GM20000 (cell line): ENCODE results near the gene RSPH1.

ENCODE experiments used
- DNase-seq: peaks from one replicate; pipeline ENCODE4 v3.0.0; 2012; ENCODE audit warnings: low spot score
- TF ChIP-seq, protein P1 (sequence below): IDR thresholded peaks from 2 replicates; pipeline ENCODE4 v1.5.1; 2012; ENCODE audit warnings: mild to moderate bottlenecking, control low read depth; ENCODE audit errors: extremely low read depth, missing control alignments

RSPH1 gene

DNA sequence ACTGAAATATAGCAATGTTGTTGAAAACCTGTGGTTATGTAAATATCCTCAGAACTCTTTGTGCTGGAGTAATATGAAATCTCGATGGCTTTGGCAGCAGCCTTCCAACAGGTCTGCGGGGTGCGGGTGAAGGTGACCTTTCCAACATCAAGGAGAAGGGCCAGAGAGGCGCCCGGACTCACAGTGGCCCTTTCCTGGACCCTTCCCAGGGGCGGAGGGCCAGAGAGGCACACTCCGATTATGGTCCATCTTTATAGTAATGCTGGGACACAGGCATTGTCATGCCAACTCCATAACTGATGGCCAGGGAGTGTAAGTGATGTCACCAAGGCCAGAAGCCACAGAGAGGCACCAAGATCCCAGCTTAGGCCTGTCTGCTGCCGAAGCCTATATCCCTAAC, 35.7 kb upstream of the RSPH1 start:
- no peak for DNase-seq
- TF ChIP-seq, protein P1, sequence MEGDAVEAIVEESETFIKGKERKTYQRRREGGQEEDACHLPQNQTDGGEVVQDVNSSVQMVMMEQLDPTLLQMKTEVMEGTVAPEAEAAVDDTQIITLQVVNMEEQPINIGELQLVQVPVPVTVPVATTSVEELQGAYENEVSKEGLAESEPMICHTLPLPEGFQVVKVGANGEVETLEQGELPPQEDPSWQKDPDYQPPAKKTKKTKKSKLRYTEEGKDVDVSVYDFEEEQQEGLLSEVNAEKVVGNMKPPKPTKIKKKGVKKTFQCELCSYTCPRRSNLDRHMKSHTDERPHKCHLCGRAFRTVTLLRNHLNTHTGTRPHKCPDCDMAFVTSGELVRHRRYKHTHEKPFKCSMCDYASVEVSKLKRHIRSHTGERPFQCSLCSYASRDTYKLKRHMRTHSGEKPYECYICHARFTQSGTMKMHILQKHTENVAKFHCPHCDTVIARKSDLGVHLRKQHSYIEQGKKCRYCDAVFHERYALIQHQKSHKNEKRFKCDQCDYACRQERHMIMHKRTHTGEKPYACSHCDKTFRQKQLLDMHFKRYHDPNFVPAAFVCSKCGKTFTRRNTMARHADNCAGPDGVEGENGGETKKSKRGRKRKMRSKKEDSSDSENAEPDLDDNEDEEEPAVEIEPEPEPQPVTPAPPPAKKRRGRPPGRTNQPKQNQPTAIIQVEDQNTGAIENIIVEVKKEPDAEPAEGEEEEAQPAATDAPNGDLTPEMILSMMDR: no peak

DNA sequence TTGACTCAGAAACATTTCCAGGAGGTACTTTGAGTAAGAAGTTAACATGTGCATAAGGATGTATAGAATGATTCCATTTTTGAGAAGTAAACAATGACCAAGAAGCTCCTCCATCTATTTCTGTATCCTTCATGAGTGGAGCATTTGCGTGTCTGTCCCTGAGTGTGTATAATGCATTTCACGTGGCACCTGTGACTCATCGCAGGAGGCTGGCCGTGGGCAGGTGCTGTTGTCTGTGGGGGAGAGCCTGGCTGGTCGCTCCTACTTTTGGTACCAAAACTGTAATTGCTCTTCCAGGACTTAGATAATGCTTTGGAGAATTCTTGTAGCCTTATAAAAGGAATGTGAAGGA, 34.1 kb upstream of the RSPH1 start:
- TF ChIP-seq, protein P1: no peak
- DNase-seq: no peak

DNA sequence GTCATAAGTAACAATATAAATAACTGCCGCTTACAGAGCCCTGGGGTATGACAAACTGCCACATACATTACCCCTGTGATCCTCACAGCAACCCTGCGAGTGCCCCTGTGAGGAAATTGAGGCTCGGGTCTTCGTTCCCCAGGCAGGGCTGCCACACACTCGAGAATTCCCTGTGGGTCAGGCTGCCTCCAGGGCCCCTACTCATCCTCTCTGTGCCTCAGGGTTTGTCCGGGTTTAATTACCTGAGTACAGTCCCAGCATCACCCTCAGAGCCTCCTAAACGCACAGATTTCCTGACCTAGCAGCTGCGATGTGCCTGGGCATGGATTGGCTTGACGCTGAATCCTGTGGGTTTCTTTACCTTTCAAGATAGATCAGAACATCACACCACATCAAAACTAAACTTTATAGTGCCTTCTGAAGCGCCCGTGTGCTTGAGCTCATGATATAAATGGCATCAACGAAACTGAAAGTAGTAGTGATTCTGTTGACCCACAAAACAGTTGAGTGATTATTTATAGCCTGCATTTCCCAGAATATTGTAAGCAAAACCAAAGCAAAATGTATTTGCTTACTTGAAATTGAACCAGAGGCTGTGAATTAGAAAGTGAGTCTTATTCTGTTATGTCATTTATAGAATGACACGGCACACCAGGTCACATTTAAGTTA, 31.6 kb upstream of the RSPH1 start:
- TF ChIP-seq, protein P1: no peak
- DNase-seq: peak; percentile 64

DNA sequence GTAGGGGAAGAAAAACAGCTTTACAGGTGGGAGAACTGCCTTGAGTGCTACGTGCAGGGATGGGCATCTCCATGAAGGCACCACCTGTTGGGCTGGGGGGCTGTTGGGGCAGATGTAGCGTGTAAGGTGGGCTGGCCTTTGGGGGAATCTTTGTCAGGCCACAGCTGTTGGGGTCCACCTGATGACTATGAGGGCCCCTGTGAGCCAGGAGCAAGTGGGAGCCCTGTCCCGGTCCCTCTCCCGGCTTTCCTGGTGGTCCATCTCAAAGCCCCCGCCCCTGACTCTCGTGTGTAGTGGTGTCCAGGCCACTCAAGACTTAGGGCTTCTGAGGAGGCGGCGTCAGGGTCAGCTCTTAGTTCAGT, 31.1 kb upstream of the RSPH1 start:
- TF ChIP-seq, protein P1: no peak
- DNase-seq: no peak

DNA sequence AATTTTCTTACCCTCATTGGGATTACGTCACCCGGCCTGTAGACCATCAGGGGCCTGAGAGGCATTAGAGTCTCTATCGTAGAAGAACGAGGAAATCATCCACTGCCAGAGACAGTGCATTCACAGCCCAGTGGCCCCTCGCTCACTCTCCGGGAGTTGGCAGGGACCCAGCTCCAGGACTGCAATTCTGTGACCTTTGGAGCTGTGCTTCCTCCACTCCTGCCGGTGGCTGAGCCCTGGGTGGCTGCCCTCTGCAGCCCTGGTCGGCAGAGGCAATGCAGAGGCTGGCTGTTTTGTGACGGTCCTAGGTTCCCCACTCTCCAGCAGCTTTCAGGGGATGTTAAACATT, 30.3 kb upstream of the RSPH1 start:
- TF ChIP-seq, protein P1: no peak
- no peak for DNase-seq

DNA sequence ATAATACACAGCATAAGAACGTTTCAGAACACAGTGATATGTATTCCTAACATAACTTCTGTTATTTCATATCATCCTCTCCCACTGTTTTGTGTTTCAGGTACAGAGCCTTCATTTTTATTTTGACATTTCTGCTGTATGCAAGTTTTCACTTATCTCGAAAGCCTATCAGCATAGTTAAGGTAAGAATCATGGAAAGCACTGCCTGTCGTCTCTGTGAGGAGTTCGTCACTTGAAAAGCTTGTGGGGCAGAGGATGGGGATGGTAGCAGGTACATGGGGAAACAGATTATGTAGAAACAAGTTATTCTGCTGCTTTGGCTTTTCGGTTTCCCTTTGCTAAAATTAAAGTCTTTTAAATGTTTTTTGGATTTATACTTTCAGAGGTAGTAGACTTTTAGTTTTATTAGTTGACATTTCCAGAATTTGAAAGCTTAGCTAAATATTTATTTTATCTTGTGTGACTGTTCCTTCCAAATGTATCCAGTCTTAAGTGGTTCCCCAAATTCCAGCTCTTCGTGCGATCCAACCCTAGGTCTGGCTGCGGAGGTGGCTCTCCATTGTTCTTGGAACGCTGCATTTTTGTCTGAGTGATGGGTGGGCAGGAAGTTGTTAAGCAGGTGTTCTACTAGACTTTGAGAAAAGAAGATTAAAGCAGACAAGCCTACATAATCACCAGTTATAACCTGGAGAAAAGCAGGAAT, 29.8 kb upstream of the RSPH1 start:
- DNase-seq: no peak
- TF ChIP-seq, protein P1: no peak

DNA sequence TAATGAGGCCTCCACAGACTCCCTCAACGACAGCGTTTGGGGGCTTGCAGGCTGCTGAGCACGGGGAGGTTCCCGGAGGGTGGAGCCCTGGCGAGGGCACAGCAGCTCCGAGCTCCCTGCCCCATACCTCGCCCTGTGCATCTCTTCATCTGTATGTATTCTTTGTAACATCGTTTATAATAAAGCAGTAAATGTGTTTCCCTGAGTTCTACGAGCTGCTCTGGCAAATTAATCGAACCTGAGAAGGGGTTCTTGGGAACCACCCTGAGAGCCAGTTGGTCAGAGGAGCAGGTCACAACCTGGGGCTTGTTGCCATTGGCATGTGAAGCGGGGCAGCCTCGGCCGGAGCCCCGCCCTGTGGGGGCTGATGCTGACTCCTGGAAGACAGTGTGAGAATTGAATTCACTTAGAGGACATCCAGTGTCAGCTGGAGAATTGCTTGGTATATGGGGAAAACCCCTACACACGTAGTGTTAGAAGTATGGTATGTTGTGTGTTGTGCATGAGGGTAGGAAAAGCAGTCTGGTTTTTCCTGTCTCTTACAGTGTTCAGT, 29.1 kb upstream of the RSPH1 start:
- peak; percentile 42 for DNase-seq
- TF ChIP-seq, protein P1: no peak
